ENCODE measurements around the gene LARGE1.

LARGE1 gene

GRCh38 chr22:33535937-33536875, 384.1 kb downstream of the LARGE1 start:
- H3K4me1 Mint-ChIP-seq (ENCODE audit: low read depth): no peaks in the 10 kb centered on the region
- no peaks in the 10 kb centered on the region for H3K36me3 Mint-ChIP-seq (ENCODE audit: low read depth)
- no peak overlapping the region for H3K4me3 Mint-ChIP-seq
- no peak for DNase-seq (ENCODE audit: low spot score)
- H3K9me3 Mint-ChIP-seq: peaks cover 16% of the 10 kb centered on the region
- H3K27ac Mint-ChIP-seq: no peak overlapping the region
- peaks cover 3% of the 10 kb centered on the region for H3K27me3 Mint-ChIP-seq (ENCODE audit: low read depth)

GRCh38 chr22:33529424-33530113, 390.7 kb downstream of the LARGE1 start:
- H3K4me3 Mint-ChIP-seq: no peak overlapping the region
- H3K27ac Mint-ChIP-seq: no peak overlapping the region
- no peak for DNase-seq (ENCODE audit: low spot score)
- H3K36me3 Mint-ChIP-seq (ENCODE audit: low read depth): no peaks in the 10 kb centered on the region
- H3K9me3 Mint-ChIP-seq: peaks cover 26% of the 10 kb centered on the region
- H3K27me3 Mint-ChIP-seq (ENCODE audit: low read depth): peaks cover 3% of the 10 kb centered on the region
- no peaks in the 10 kb centered on the region for H3K4me1 Mint-ChIP-seq (ENCODE audit: low read depth)

GRCh38 chr22:33528183-33528582, 392.1 kb downstream of the LARGE1 start:
- Mint-ChIP-seq H3K4me1 (ENCODE audit: low read depth) (no peaks in the 10 kb centered on the region), H3K4me3 (no peak overlapping the region), H3K27me3 (ENCODE audit: low read depth) (no peaks in the 10 kb centered on the region), H3K36me3 (ENCODE audit: low read depth) (no peaks in the 10 kb centered on the region), H3K9me3 (peaks cover 26% of the 10 kb centered on the region), H3K27ac (no peak overlapping the region)
- no peak for DNase-seq (ENCODE audit: low spot score)

GRCh38 chr22:33526434-33527107, 393.7 kb downstream of the LARGE1 start:
- Mint-ChIP-seq H3K4me3 (no peak overlapping the region), H3K4me1 (ENCODE audit: low read depth) (no peaks in the 10 kb centered on the region), H3K27me3 (ENCODE audit: low read depth) (no peaks in the 10 kb centered on the region), H3K36me3 (ENCODE audit: low read depth) (no peaks in the 10 kb centered on the region), H3K27ac (no peak overlapping the region), H3K9me3 (peaks cover 28% of the 10 kb centered on the region)
- DNase-seq (ENCODE audit: low spot score): no peak

GRCh38 chr22:33524511-33525260, 395.6 kb downstream of the LARGE1 start:
- Mint-ChIP-seq H3K4me3 (no peak overlapping the region), H3K27ac (no peak overlapping the region), H3K36me3 (ENCODE audit: low read depth) (no peaks in the 10 kb centered on the region), H3K9me3 (peaks cover 32% of the 10 kb centered on the region), H3K4me1 (ENCODE audit: low read depth) (no peaks in the 10 kb centered on the region), H3K27me3 (ENCODE audit: low read depth) (no peaks in the 10 kb centered on the region)
- DNase-seq (ENCODE audit: low spot score): no peak

- H3K27ac Mint-ChIP-seq: no peak overlapping the region
- no peaks in the 10 kb centered on the region for H3K27me3 Mint-ChIP-seq (ENCODE audit: low read depth)
- DNase-seq (ENCODE audit: low spot score): no peak
- no peaks in the 10 kb centered on the region for H3K36me3 Mint-ChIP-seq (ENCODE audit: low read depth)
- H3K4me1 Mint-ChIP-seq (ENCODE audit: low read depth): no peaks in the 10 kb centered on the region
- H3K9me3 Mint-ChIP-seq: peaks cover 22% of the 10 kb centered on the region
- no peak overlapping the region for H3K4me3 Mint-ChIP-seq
These were observed 398.2 kb downstream of the LARGE1 start for GRCh38 chr22:33521879-33522665.

- no peaks in the 10 kb centered on the region for H3K36me3 Mint-ChIP-seq (ENCODE audit: low read depth)
- H3K9me3 Mint-ChIP-seq: peaks cover 22% of the 10 kb centered on the region
- H3K27ac Mint-ChIP-seq: no peak overlapping the region
- DNase-seq (ENCODE audit: low spot score): no peak
- no peaks in the 10 kb centered on the region for H3K27me3 Mint-ChIP-seq (ENCODE audit: low read depth)
- no peak overlapping the region for H3K4me3 Mint-ChIP-seq
- H3K4me1 Mint-ChIP-seq (ENCODE audit: low read depth): no peaks in the 10 kb centered on the region
These were observed 399.1 kb downstream of the LARGE1 start for GRCh38 chr22:33520904-33521780.

GRCh38 chr22:33519974-33520903, 400.0 kb downstream of the LARGE1 start:
- Mint-ChIP-seq H3K27ac (no peak overlapping the region), H3K9me3 (peaks cover 22% of the 10 kb centered on the region), H3K4me3 (no peak overlapping the region), H3K4me1 (ENCODE audit: low read depth) (no peaks in the 10 kb centered on the region), H3K36me3 (ENCODE audit: low read depth) (no peaks in the 10 kb centered on the region), H3K27me3 (ENCODE audit: low read depth) (no peaks in the 10 kb centered on the region)
- DNase-seq (ENCODE audit: low spot score): no peak

- no peak for DNase-seq (ENCODE audit: low spot score)
These were observed 401.0 kb downstream of the LARGE1 start for GRCh38 chr22:33519071-33519973.

GRCh38 chr22:33518405-33518804, 401.9 kb downstream of the LARGE1 start:
- Mint-ChIP-seq H3K27ac (no peak overlapping the region), H3K4me1 (ENCODE audit: low read depth) (no peaks in the 10 kb centered on the region), H3K36me3 (ENCODE audit: low read depth) (no peaks in the 10 kb centered on the region), H3K9me3 (peaks cover 14% of the 10 kb centered on the region), H3K4me3 (no peak overlapping the region), H3K27me3 (ENCODE audit: low read depth) (no peaks in the 10 kb centered on the region)
- no peak for DNase-seq (ENCODE audit: low spot score)

More at GRCh38 chr22:33519071-33519973, 401.0 kb downstream of the LARGE1 start:
- Mint-ChIP-seq H3K4me1 (ENCODE audit: low read depth) (no peaks in the 10 kb centered on the region), H3K4me3 (no peak overlapping the region), H3K27ac (no peak overlapping the region), H3K36me3 (ENCODE audit: low read depth) (no peaks in the 10 kb centered on the region), H3K9me3 (peaks cover 15% of the 10 kb centered on the region), H3K27me3 (ENCODE audit: low read depth) (no peaks in the 10 kb centered on the region)

GRCh38 chr22:33515795-33516194, 404.5 kb downstream of the LARGE1 start:
- no peak overlapping the region for H3K27ac Mint-ChIP-seq
- H3K36me3 Mint-ChIP-seq (ENCODE audit: low read depth): no peaks in the 10 kb centered on the region
- peaks cover under 1% of the 10 kb centered on the region for H3K9me3 Mint-ChIP-seq
- no peaks in the 10 kb centered on the region for H3K27me3 Mint-ChIP-seq (ENCODE audit: low read depth)
- H3K4me3 Mint-ChIP-seq: no peak overlapping the region
- no peak for DNase-seq (ENCODE audit: low spot score)
- no peaks in the 10 kb centered on the region for H3K4me1 Mint-ChIP-seq (ENCODE audit: low read depth)
